ENCODE results near the gene FER.

FER gene

DNA sequence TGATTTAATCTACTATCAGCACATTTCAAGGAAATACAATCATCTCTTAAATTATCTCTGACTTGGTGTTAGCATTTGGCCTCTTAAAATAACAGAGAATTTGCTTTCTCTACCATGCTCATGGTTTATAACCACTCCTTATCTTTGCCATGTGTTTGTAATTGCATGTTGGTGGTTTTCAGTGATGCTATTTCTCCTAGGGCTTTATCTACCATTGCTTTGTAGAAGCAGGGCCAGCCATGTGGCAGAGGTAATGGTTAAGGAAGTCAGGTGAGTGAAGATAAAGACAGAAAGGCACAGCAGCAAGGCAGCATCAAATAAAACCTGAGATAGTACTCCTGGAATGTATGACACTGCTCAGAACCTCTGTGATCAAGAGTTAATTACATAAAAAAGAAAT, 206.2 kb downstream of the FER start:
- DNase-seq (ENCODE audit: low spot score), result no peak
- in situ Hi-C loops (cut with MboI; ENCODE audit: low pct_unique_long_range_greater_than_20kb, low sequenced_read_pairs, unreplicated experiment), result no loop called here
- TF ChIP-seq CTCF (IDR thresholded peaks at IDR 0.05; ENCODE audit: extremely low read depth, insufficient read depth, missing control alignments), result no peak

- no peak for TF ChIP-seq CTCF (IDR thresholded peaks at IDR 0.05; ENCODE audit: extremely low read depth, insufficient read depth, missing control alignments)
- in situ Hi-C loops (cut with MboI; ENCODE audit: low pct_unique_long_range_greater_than_20kb, low sequenced_read_pairs, unreplicated experiment), result no loop called here
- DNase-seq (ENCODE audit: low spot score), result no peak
These were observed 209.6 kb downstream of the FER start for GRCh38 chr5:108957333-108957732.

- TF ChIP-seq CTCF (IDR thresholded peaks at IDR 0.05; ENCODE audit: extremely low read depth, insufficient read depth, missing control alignments), result no peak
- in situ Hi-C loops (cut with MboI; ENCODE audit: low pct_unique_long_range_greater_than_20kb, low sequenced_read_pairs, unreplicated experiment), result no loop called here
- no peak for DNase-seq (ENCODE audit: low spot score)
These were observed 219.2 kb downstream of the FER start for GRCh38 chr5:108966910-108967309.

GRCh38 chr5:108974594-108974993, 226.9 kb downstream of the FER start:
- in situ Hi-C loops (cut with MboI; ENCODE audit: low pct_unique_long_range_greater_than_20kb, low sequenced_read_pairs, unreplicated experiment), result no loop called here
- no peak for TF ChIP-seq CTCF (IDR thresholded peaks at IDR 0.05; ENCODE audit: extremely low read depth, insufficient read depth, missing control alignments)
- no peak for DNase-seq (ENCODE audit: low spot score)

- in situ Hi-C loops (cut with MboI; ENCODE audit: low pct_unique_long_range_greater_than_20kb, low sequenced_read_pairs, unreplicated experiment), result no loop called here
- no peak for TF ChIP-seq CTCF (IDR thresholded peaks at IDR 0.05; ENCODE audit: extremely low read depth, insufficient read depth, missing control alignments)
- no peak for DNase-seq (ENCODE audit: low spot score)
These were observed 228.0 kb downstream of the FER start for GRCh38 chr5:108975697-108976096.

DNA sequence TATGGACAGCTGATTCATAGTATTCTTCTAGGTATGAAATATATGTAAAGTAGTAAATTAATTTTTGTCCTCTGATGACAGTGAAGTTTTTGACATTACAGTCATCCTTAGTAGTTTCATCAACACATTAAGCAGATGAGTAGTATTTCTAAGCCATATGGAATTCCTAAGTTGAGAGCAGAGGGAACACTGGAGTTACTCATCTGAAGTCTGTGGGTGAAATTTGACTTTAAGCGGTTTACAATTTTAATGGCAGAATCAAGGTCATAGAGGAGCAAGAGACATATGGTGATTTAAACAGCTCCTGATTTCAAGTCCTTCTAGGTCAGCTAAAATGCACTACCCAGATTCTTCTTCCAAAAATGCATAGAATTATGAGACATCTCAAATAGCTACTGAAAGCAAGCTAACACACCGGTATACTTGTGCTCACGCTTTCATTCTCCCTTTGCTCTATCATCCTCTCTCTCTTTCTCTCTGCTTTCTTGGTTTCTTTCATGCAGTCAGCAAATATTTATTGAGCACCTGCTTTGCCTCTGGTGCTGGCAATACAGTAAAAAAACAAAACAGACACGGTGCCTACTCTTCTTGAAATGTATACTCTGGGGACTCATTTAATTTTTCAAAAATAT, 235.9 kb downstream of the FER start:
- in situ Hi-C loops (cut with MboI; ENCODE audit: low pct_unique_long_range_greater_than_20kb, low sequenced_read_pairs, unreplicated experiment), result no loop called here
- no peak for TF ChIP-seq CTCF (IDR thresholded peaks at IDR 0.05; ENCODE audit: extremely low read depth, insufficient read depth, missing control alignments)
- no peak for DNase-seq (ENCODE audit: low spot score)
